Stimulated activated CD4-positive, alpha-beta T cell treated with anti-CD3 and anti-CD28 coated beads, Interleukin-1b, Interleukin-23, amount 100 ng/mL, for 48 hours (primary cell): ENCODE measurements around the gene KRTAP10-4.
"Not testable (repeated sequence)": the region's sequence is repeated elsewhere in the genome, so short reads cannot be mapped to it uniquely, and the experiment has no call there.

ENCODE experiments used
- DNase-seq: peaks from one replicate; pipeline ENCODE4 v3.0.0-alpha.2; 2020

Gene KRTAP10-4

GRCh38 chr21:44534688-44535087, 38.8 kb upstream of the KRTAP10-4 start:
- no peak for DNase-seq

GRCh38 chr21:44535963-44536362, 37.6 kb upstream of the KRTAP10-4 start:
- no peak for DNase-seq

GRCh38 chr21:44537930-44538911, 35.3 kb upstream of the KRTAP10-4 start:
- no peak for DNase-seq

- DNase-seq, result no peak
These were observed 34.5 kb upstream of the KRTAP10-4 start for GRCh38 chr21:44539046-44539445.

- no peak for DNase-seq
These were observed 33.4 kb upstream of the KRTAP10-4 start, which contains the start of gene KRTAP10-1 for GRCh38 chr21:44539991-44540666. Gene KRTAP10-1, minus strand, starts transcription at chr21:44540195. Its CDS starts 45 bp downstream, at chr21:44540150.

GRCh38 chr21:44540741-44541288, 32.7 kb upstream of the KRTAP10-4 start:
- no peak for DNase-seq

- no peak for DNase-seq
These were observed 30.8 kb upstream of the KRTAP10-4 start for GRCh38 chr21:44542716-44543115.

GRCh38 chr21:44544566-44544965, 29.0 kb upstream of the KRTAP10-4 start:
- DNase-seq, result no peak

GRCh38 chr21:44547656-44548331, 25.7 kb upstream of the KRTAP10-4 start:
- no peak for DNase-seq

- DNase-seq, result no peak
These were observed 25.1 kb upstream of the KRTAP10-4 start for GRCh38 chr21:44548381-44548780.

- no peak for DNase-seq
These were observed 24.6 kb upstream of the KRTAP10-4 start for GRCh38 chr21:44548922-44549321.

GRCh38 chr21:44549525-44550211, 23.9 kb upstream of the KRTAP10-4 start:
- DNase-seq, result no peak

- DNase-seq, result not testable (repeated sequence)
These were observed 23.2 kb upstream of the KRTAP10-4 start for GRCh38 chr21:44550285-44550684.

GRCh38 chr21:44550807-44551206, 22.7 kb upstream of the KRTAP10-4 start:
- DNase-seq, result no peak

- no peak for DNase-seq
These were observed 22.1 kb upstream of the KRTAP10-4 start, which contains the start of gene KRTAP10-2 for GRCh38 chr21:44551340-44551961. Gene KRTAP10-2, minus strand, starts transcription at chr21:44551505. Its CDS starts 47 bp downstream, at chr21:44551458.

GRCh38 chr21:44552136-44552535, 21.4 kb upstream of the KRTAP10-4 start:
- no peak for DNase-seq

- DNase-seq, result no peak
These were observed 20.8 kb upstream of the KRTAP10-4 start for GRCh38 chr21:44552681-44553080.

- DNase-seq, result no peak
These were observed 18.2 kb upstream of the KRTAP10-4 start for GRCh38 chr21:44555200-44555875.

GRCh38 chr21:44556879-44557278, 16.6 kb upstream of the KRTAP10-4 start:
- DNase-seq, result no peak

- no peak for DNase-seq
These were observed 15.8 kb upstream of the KRTAP10-4 start for GRCh38 chr21:44557491-44558328.
